ENCODE measurements around the gene PDGFA. TPM values are rescaled to one million over a fixed set of nuclear protein-coding genes. Genes with fewer than 3 reads are reported as not detected.

Gene PDGFA
- polyA plus RNA-seq, 1 donor (not counting 4 experiments of a cell fraction or from before 2014, with no cell fraction given) = 14.8 TPM

- H3K27ac ChIP-seq (ENCODE audit: control insufficient read depth, insufficient read depth, low read length) = no peak overlapping the region
- H3K79me2 ChIP-seq (ENCODE audit: control insufficient read depth, insufficient read depth, low read length) = no peaks in the 10 kb centered on the region
- no peak overlapping the region for H2AFZ ChIP-seq (ENCODE audit: control insufficient read depth, low read length)
- no peaks in the 10 kb centered on the region for H3K9me1 ChIP-seq (ENCODE audit: control insufficient read depth, extremely low read depth, insufficient read depth, low read length)
- no peak overlapping the region for H3K9ac ChIP-seq (ENCODE audit: control insufficient read depth, extremely low read depth, insufficient read depth, low read length)
- no peaks in the 10 kb centered on the region for H4K20me1 ChIP-seq (ENCODE audit: control insufficient read depth, extremely low read depth, insufficient read depth, low read length)
- no peaks in the 10 kb centered on the region for H3K9me3 ChIP-seq (ENCODE audit: control insufficient read depth, low read depth, low read length)
- DNase-seq (ENCODE audit: low read depth, low spot score) (no peak), FAIRE-seq (no peak)
- H3K27me3 ChIP-seq (ENCODE audit: control insufficient read depth, extremely low read depth, insufficient read depth, low read length) = no peaks in the 10 kb centered on the region
- no peak overlapping the region for H3K4me3 ChIP-seq (ENCODE audit: control insufficient read depth in 2 of 3, extremely low read depth in 1 of 3, insufficient read depth in 2 of 3, low read depth in 1 of 3, low read length in 3 of 3)
- dilution Hi-C loops (cut with MboI; ENCODE audit: extremely low pct_ligation_motif_present, low sequenced_read_pairs) = no loop called here
- H3K36me3 ChIP-seq (ENCODE audit: control insufficient read depth in 2 of 2, extremely low read depth in 1 of 2, insufficient read depth in 2 of 2, low read length in 2 of 2) = no peaks in the 10 kb centered on the region
- TF ChIP-seq EZH2 (IDR thresholded peaks at IDR 0.05; ENCODE audit: low read length) (no peak), CTCF (optimal IDR thresholded peaks at IDR 0.05 in 1 of 3, IDR thresholded peaks at IDR 0.05 in 1 of 3, conservative IDR thresholded peaks at IDR 0.05 in 1 of 3; ENCODE audit: extremely low read depth in 1 of 3, insufficient read depth in 2 of 3, low read length in 3 of 3) (no peak)
- H3K4me2 ChIP-seq (ENCODE audit: control insufficient read depth, extremely low read depth, insufficient read depth, low read depth, low read length) = no peak overlapping the region
- no peaks in the 10 kb centered on the region for H3K4me1 ChIP-seq (ENCODE audit: control insufficient read depth, extremely low read depth, insufficient read depth, low read length)
Observed at GRCh38 chr7:555551-556160, 36.0 kb upstream of the PDGFA start.

DNA sequence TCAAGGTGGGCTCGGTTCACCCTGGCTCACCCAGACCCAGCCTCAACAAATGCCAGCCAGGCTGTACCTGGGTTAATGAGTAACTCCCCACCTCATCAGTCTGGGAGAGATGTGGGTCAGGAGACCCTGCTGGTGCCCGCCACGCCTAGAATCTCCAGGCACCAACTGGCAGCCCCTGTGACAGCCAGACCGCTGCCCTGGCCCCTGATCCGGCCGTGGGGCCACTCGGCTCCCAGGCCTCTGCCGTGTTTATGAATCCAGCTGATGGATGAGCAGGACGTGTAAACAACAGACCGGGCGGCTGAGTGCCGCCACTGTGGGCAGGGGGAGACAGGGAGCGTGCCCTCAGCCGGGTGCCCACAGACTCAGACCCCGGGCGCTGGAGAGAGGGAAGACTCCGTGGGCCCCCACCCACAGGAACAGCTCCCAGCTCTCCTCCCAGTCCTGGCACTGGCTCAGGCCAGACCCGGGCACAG, 34.0 kb upstream of the PDGFA start:
- H4K20me1 ChIP-seq (ENCODE audit: control insufficient read depth, extremely low read depth, insufficient read depth, low read length) = no peaks in the 10 kb centered on the region
- H3K4me1 ChIP-seq (ENCODE audit: control insufficient read depth, extremely low read depth, insufficient read depth, low read length) = no peaks in the 10 kb centered on the region
- no peaks in the 10 kb centered on the region for H3K27me3 ChIP-seq (ENCODE audit: control insufficient read depth, extremely low read depth, insufficient read depth, low read length)
- H3K79me2 ChIP-seq (ENCODE audit: control insufficient read depth, insufficient read depth, low read length) = no peaks in the 10 kb centered on the region
- H3K4me3 ChIP-seq (ENCODE audit: control insufficient read depth in 2 of 3, extremely low read depth in 1 of 3, insufficient read depth in 2 of 3, low read depth in 1 of 3, low read length in 3 of 3) = no peak overlapping the region
- FAIRE-seq = no peak
- no peaks in the 10 kb centered on the region for H3K9me3 ChIP-seq (ENCODE audit: control insufficient read depth, low read depth, low read length)
- H2AFZ ChIP-seq (ENCODE audit: control insufficient read depth, low read length) = no peak overlapping the region
- no peak for TF ChIP-seq CTCF (optimal IDR thresholded peaks at IDR 0.05 in 1 of 3, IDR thresholded peaks at IDR 0.05 in 1 of 3, conservative IDR thresholded peaks at IDR 0.05 in 1 of 3; ENCODE audit: extremely low read depth in 1 of 3, insufficient read depth in 2 of 3, low read length in 3 of 3)
- no peak for TF ChIP-seq EZH2 (IDR thresholded peaks at IDR 0.05; ENCODE audit: low read length)
- H3K9me1 ChIP-seq (ENCODE audit: control insufficient read depth, extremely low read depth, insufficient read depth, low read length) = no peaks in the 10 kb centered on the region
- H3K27ac ChIP-seq (ENCODE audit: control insufficient read depth, insufficient read depth, low read length) = no peak overlapping the region
- DNase-seq (ENCODE audit: low read depth, low spot score) = no peak
- no peak overlapping the region for H3K4me2 ChIP-seq (ENCODE audit: control insufficient read depth, extremely low read depth, insufficient read depth, low read depth, low read length)
- dilution Hi-C loops (cut with MboI; ENCODE audit: extremely low pct_ligation_motif_present, low sequenced_read_pairs) = no loop called here
- H3K9ac ChIP-seq (ENCODE audit: control insufficient read depth, extremely low read depth, insufficient read depth, low read length) = no peak overlapping the region
- no peaks in the 10 kb centered on the region for H3K36me3 ChIP-seq (ENCODE audit: control insufficient read depth in 2 of 2, extremely low read depth in 1 of 2, insufficient read depth in 2 of 2, low read length in 2 of 2)
